Measurements from ENCODE around the gene CLIP2.
"Not testable (repeated sequence)": the region's sequence is repeated elsewhere in the genome, so short reads cannot be mapped to it uniquely, and the experiment has no call there.

Gene CLIP2

DNA sequence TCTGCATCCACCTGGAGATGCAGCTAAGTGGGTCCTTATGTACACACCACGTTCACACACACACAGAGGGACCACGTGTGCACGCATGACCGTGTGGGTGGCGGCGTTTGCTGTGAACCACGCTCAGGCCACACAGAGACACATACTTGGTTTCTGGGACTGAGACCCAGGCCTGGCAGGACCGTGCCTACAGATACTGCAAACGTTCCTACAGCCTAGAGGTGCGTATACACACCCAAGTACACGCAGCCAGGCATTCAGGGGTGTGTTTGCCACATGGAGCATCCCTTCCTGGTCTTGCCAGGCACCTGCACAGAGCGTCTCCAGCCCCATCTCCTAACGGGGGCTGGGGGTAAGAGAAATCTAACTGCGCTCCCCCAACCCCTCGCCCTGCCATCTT lies 115.5 kb downstream of the CLIP2 start:
- DNase-seq (ENCODE audit: low spot score), result no peak

DNA sequence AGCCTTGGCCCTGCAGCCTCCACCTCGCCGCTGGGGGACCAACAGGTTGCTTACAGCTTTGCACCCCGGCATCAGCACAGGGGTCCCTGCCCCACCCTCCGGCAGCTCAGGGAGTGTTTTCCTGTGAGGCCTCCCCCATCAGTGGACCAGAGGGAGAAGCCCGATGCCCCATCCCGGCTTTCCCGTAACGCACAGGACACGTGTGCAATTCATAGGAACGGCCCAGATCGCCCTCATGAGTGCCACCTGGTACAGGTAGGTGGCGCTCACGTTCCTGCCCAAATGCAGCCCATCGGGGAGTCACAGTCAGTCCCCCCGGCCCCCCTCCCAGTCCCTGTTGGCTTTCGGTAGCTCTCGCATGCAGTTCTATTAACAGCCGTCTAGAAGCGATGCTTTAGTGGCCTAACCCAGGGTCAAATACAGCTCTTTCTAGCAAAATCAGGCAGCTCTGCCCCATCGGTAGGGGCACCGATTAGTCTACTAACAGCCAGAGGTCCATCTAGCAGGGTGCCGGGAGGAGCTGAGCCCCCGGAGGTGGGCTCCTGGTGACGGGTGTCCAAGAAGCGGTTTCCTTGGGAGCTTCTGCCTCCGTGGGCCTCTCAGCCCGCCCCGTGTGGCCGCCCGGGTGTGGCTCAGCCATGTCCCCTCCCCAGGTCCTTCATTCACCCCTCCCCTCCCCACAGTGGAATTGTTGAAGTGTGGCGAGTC lies 116.1 kb downstream of the CLIP2 start:
- no peak for DNase-seq (ENCODE audit: low spot score)
- TF ChIP-seq, protein P1, sequence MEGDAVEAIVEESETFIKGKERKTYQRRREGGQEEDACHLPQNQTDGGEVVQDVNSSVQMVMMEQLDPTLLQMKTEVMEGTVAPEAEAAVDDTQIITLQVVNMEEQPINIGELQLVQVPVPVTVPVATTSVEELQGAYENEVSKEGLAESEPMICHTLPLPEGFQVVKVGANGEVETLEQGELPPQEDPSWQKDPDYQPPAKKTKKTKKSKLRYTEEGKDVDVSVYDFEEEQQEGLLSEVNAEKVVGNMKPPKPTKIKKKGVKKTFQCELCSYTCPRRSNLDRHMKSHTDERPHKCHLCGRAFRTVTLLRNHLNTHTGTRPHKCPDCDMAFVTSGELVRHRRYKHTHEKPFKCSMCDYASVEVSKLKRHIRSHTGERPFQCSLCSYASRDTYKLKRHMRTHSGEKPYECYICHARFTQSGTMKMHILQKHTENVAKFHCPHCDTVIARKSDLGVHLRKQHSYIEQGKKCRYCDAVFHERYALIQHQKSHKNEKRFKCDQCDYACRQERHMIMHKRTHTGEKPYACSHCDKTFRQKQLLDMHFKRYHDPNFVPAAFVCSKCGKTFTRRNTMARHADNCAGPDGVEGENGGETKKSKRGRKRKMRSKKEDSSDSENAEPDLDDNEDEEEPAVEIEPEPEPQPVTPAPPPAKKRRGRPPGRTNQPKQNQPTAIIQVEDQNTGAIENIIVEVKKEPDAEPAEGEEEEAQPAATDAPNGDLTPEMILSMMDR (IDR thresholded peaks at IDR 0.05; ENCODE audit: extremely low read depth, missing control alignments), result no peak

More for the DNA sequence above, 115.5 kb downstream of the CLIP2 start:
- TF ChIP-seq, protein P1 (IDR thresholded peaks at IDR 0.05; ENCODE audit: extremely low read depth, missing control alignments), result no peak

DNA sequence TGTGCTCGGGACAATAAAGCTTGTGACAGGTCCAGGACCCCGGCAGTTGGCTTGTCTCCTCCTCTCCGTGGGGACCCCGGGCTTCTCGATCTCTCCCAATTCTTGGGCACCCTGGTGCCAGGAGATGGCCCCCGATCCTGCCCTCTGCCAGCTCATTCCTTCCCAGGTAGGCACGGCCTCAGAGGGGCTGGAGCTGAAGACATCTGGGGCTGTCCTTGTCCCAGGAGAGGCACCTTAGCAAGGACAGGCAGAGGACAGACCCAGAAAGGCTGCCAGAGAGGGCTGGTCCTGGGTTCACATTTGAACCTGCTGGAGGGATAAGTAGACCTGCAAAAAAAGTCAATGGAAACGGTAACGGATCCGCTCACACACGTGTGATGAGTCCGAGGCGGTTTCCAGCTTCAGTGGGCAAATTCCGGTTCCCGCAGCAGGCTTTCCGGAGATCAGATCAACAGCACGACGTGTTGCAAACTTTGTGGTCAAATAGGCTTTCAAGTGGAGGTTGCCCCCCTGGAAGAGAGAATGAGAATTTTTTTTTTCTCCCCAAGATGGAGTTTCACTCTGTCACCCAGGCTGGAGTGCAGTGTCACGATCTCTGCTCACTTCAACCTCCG lies 116.8 kb downstream of the CLIP2 start:
- TF ChIP-seq, protein P1 (IDR thresholded peaks at IDR 0.05; ENCODE audit: extremely low read depth, missing control alignments), result no peak
- DNase-seq (ENCODE audit: low spot score), result no peak

DNA sequence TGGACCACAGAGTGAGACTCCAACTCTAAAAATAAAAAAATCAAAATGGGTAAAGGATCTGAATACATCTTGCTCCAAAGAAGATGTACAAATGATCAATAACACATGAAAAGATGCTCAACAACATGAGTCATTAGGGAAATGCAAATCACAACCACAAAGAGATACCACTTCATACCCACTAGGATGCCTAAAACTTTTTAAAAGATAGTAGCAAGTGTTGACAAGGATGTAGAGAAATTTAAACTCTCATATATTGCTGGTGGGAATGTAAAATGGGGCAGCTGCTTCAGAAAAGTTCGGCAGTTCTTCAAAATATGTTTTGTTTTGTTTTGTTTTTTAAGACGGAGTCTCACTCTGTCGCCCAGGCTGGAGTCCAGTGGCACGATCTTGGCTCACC lies 118.8 kb downstream of the CLIP2 start:
- TF ChIP-seq, protein P1 (IDR thresholded peaks at IDR 0.05; ENCODE audit: extremely low read depth, missing control alignments), result no peak
- DNase-seq (ENCODE audit: low spot score), result no peak

DNA sequence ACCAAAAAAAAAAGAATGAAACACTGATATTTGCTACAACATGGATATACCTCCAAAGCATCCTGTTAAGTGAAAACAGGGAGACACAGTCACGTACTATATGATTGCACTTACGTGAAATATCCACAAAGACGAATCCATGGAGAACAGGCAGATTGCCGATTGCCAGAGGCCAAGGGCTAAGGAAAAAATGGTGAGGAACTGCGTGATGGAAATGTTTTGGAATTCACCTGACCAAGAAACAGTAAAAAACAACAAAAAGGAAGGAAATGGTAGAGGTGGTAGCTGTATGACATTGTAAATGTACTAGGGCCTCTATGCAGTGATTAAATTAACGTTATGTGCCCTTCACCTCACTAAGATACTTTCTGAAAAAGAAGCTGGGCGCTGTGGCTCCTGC lies 120.4 kb downstream of the CLIP2 start:
- TF ChIP-seq, protein P1 (IDR thresholded peaks at IDR 0.05; ENCODE audit: extremely low read depth, missing control alignments), result no peak
- DNase-seq (ENCODE audit: low spot score), result no peak

DNA sequence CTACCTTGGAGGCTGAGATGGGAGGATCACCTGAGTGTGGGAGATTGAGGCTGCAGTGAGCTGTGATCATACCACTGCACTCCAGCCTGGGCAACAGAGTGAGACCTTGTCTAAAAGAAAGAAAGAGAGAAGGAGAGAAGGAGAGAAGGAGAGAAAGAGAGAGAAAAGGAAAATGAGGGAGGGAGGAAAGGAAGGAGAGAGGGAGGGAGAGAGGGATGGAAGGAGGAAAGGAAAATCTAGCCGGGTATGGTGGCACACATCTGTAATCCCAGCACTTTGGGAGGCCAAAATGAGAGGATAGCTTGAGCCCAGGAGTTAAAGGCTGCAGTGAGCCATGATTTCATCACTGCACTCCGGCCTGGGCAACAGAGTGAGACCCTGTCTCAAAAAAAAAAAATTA lies 121.6 kb downstream of the CLIP2 start:
- TF ChIP-seq, protein P1 (IDR thresholded peaks at IDR 0.05; ENCODE audit: extremely low read depth, missing control alignments), result no peak
- no peak for DNase-seq (ENCODE audit: low spot score)

DNA sequence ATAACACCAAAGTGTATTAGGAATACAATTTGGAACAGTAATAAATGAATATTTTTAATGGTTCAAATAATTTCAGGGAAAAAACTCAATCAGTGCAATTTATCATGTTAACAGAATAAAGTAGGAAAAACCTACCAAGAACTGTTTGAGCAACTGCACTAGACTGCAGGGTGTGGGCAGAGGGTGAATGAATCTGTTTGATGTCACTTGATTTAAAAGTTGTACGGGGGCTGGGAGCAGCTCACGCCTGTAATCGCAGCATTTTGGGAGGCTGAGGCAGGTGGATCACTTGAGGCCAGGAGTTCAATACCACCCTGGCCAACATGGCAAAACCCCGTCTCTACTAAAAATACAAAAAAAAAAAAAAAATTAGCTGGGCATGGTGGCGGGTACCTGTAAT lies 122.4 kb downstream of the CLIP2 start:
- DNase-seq (ENCODE audit: low spot score), result not testable (repeated sequence)

DNA sequence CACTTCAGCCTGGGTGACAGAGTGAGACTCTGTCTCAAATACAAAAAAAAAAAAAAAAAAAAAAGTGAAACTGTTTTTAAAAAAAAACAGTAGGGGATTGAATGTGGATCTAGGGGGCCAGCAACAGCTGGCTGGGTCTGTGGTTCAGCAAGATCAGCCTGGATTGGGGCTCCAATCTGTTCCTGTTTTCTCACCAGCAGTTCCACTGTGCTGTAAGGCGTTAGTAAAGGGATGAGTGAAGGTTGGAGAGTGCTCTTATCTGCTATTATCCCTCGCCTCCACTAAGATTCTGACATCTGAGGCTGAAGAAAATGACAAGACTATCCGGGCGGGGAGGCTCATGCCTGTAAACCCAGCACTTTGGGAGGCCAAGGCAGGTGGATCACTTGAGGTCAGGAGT lies 122.8 kb downstream of the CLIP2 start:
- no peak for DNase-seq (ENCODE audit: low spot score)
- TF ChIP-seq, protein P1 (IDR thresholded peaks at IDR 0.05; ENCODE audit: extremely low read depth, missing control alignments), result no peak

Measured in GM20000 (cell line).